ENCODE results near the gene FAM78B.

GRCh38 chr1:166031932-166032571 is 134.7 kb downstream of the FAM78B start:
- TF ChIP-seq EP300 (IDR thresholded peaks at IDR 0.05; ENCODE audit: borderline replicate concordance) (no peak), MAX (IDR thresholded peaks at IDR 0.05) (no peak), RAD21 (IDR thresholded peaks at IDR 0.05; ENCODE audit: low read depth) (no peak), REST (IDR thresholded peaks at IDR 0.05; ENCODE audit: low read depth) (no peak), CREB1 (IDR thresholded peaks at IDR 0.05; ENCODE audit: low read depth) (no peak)

All from Ishikawa (cell line).